Hepatocyte (in vitro differentiated cells): ENCODE measurements around the gene LILRA6.

Experiments used
- EZH2 ChIP-seq: fragments of 200-600 bp; sonication (generic); IDR thresholded peaks from 2 replicates; pipeline ENCODE4 v1.6.1; 2016; ENCODE audit warnings: antibody characterized with exemption, mild to moderate bottlenecking, borderline replicate concordance
- TF ChIP-seq, protein P1 (sequence below): fragments of 200-600 bp; sonication (generic); IDR thresholded peaks from 2 replicates; pipeline ENCODE4 v1.5.1; 2016; ENCODE audit warnings: antibody characterized with exemption, mild to moderate bottlenecking; ENCODE audit not compliant: poor library complexity

- TF ChIP-seq, protein P1, sequence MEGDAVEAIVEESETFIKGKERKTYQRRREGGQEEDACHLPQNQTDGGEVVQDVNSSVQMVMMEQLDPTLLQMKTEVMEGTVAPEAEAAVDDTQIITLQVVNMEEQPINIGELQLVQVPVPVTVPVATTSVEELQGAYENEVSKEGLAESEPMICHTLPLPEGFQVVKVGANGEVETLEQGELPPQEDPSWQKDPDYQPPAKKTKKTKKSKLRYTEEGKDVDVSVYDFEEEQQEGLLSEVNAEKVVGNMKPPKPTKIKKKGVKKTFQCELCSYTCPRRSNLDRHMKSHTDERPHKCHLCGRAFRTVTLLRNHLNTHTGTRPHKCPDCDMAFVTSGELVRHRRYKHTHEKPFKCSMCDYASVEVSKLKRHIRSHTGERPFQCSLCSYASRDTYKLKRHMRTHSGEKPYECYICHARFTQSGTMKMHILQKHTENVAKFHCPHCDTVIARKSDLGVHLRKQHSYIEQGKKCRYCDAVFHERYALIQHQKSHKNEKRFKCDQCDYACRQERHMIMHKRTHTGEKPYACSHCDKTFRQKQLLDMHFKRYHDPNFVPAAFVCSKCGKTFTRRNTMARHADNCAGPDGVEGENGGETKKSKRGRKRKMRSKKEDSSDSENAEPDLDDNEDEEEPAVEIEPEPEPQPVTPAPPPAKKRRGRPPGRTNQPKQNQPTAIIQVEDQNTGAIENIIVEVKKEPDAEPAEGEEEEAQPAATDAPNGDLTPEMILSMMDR: no peak
- no peak for TF ChIP-seq EZH2
Observed at GRCh38 chr19:54255105-54255775, 12.7 kb upstream of the LILRA6 start.
